HepG2 (cell line): Measurements from ENCODE around the gene FOLR2. TPM values are rescaled to one million over a fixed set of nuclear protein-coding genes. Genes with fewer than 3 reads are reported as not detected.

Experiments
- ATAC-seq: fragments of 200-7000 bp; cut with Tn5 transposase; 3 replicates; pipeline ENCODE4 v1.9.1; 2020; ENCODE audit warnings: mild to moderate bottlenecking, moderate library complexity
- BruUV-seq: library from RNA; stranded (reverse); fragments of 400-500 nt; replicated peaks from 2 replicates; lab custom pipeline; 2021; lab: Mats Ljungman, UMichigan
- CTCF ChIA-PET: fragments of 300-600 bp; formaldehyde crosslinking; extraction: SDS; loops from one replicate; lab custom pipeline; 2021; ENCODE audit warnings: low total read pairs, inconsistent platforms, low intra/inter-chr PET ratio; lab: Yijun Ruan, JAX
- POLR2A ChIA-PET: fragments of 350-600 bp; sonication (Branson Sonifier 250); formaldehyde crosslinking; loops from one replicate; lab custom pipeline; 2020; ENCODE audit warnings: antibody characterized with exemption, inconsistent platforms; lab: Yijun Ruan, JAX
- DNase-seq: peaks from one replicate; pipeline ENCODE4 v3.0.0-alpha.2; 2015; ENCODE audit warnings: low spot score
- FAIRE-seq: peaks from 3 replicates; lab custom pipeline; 2011; peaks lifted over from hg19 to GRCh38; lab: Jason Lieb, UNC
- H2AFZ ChIP-seq: one replicate; pipeline ENCODE4 v1.6.1; 2011; ENCODE audit warnings: low read length, inconsistent platforms
- H3K27ac ChIP-seq: fragments of 300-600 bp; 3 replicates; pipeline ENCODE4 v1.8.0; 2011; ENCODE audit warnings: mixed run types, mild to moderate bottlenecking, mixed read lengths, low read length, inconsistent platforms; ENCODE audit not compliant: insufficient read depth; ENCODE audit errors: extremely low read length
- H3K27me3 ChIP-seq, 2 experiments: fragments of 200-600 bp in 1 of 2; 2 replicates in 1 of 2; 3 replicates in 1 of 2; pipeline versions ENCODE4 v1.6.0 to v1.8.0; 2011; ENCODE audit warnings: low read length in 2 of 2, mild to moderate bottlenecking in 2 of 2, moderate library complexity in 2 of 2, inconsistent platforms in 1 of 2; ENCODE audit not compliant: insufficient read depth in 2 of 2, control insufficient read depth in 1 of 2
- H3K36me3 ChIP-seq, 2 experiments: fragments of 200-600 bp in 1 of 2; replicated peaks in 1 of 2; 2 replicates in 1 of 2; 3 replicates in 1 of 2; pipeline versions ENCODE4 v1.5.1 to v1.8.0; 2011; ENCODE audit warnings: low read length in 2 of 2, inconsistent platforms in 1 of 2; ENCODE audit not compliant: insufficient read depth in 2 of 2, control insufficient read depth in 1 of 2
- H3K4me1 ChIP-seq: 2 replicates; pipeline ENCODE4 v1.5.1; 2012; ENCODE audit warnings: low read length, inconsistent platforms; ENCODE audit not compliant: insufficient read depth
- H3K4me2 ChIP-seq: 2 replicates; pipeline ENCODE4 v1.6.0; 2011; ENCODE audit warnings: low read depth, low read length, inconsistent platforms
- H3K4me3 ChIP-seq, 3 experiments: fragments of 200-600 bp in 1 of 3; sonication (generic), shearing (Covaris generic) in 1 of 3; replicated peaks in 1 of 3; 2 replicates each; pipeline ENCODE4 v1.5.1; 2011 to 2016; ENCODE audit warnings: low read length in 3 of 3, inconsistent platforms in 2 of 3, low read depth in 2 of 3, mild to moderate bottlenecking in 2 of 3, control low read depth in 1 of 3, mixed read lengths in 1 of 3; ENCODE audit not compliant: insufficient read depth in 1 of 3
- H3K79me2 ChIP-seq: one replicate; pipeline ENCODE4 v1.6.1; 2011; ENCODE audit warnings: low read length, inconsistent platforms; ENCODE audit not compliant: insufficient read depth
- H3K9ac ChIP-seq: 2 replicates; pipeline ENCODE4 v1.6.0; 2011; ENCODE audit warnings: mild to moderate bottlenecking, low read depth, low read length, inconsistent platforms; ENCODE audit not compliant: insufficient read depth
- H3K9me3 ChIP-seq: 2 replicates; pipeline ENCODE4 v1.5.1; 2012; ENCODE audit warnings: mild to moderate bottlenecking, low read length
- H4K20me1 ChIP-seq: 2 replicates; pipeline ENCODE4 v1.6.0; 2011; ENCODE audit warnings: inconsistent platforms, mild to moderate bottlenecking, low read length, moderate library complexity; ENCODE audit not compliant: insufficient read depth
- AHDC1 ChIP-seq: sonication (generic); formaldehyde crosslinking; IDR thresholded peaks from 2 replicates; pipeline ENCODE4 v1.5.1; 2020; ENCODE audit warnings: mild to moderate bottlenecking, missing genetic modification reagents, borderline replicate concordance
- ARNTL ChIP-seq: sonication (generic); formaldehyde crosslinking; IDR thresholded peaks from 2 replicates; pipeline ENCODE4 v1.4.0; 2020; ENCODE audit warnings: mild to moderate bottlenecking, missing genetic modification reagents
- CC2D1A ChIP-seq: sonication (generic); formaldehyde crosslinking; IDR thresholded peaks from 2 replicates; pipeline ENCODE4 v1.8.1; 2023; ENCODE audit warnings: mild to moderate bottlenecking, missing genetic modification reagents
- CHD4 ChIP-seq: fragments of 200-600 bp; sonication (generic); IDR thresholded peaks from 2 replicates; pipeline ENCODE4 v1.7.0; 2017; ENCODE audit warnings: mild to moderate bottlenecking, low read length, borderline replicate concordance
- DR1 ChIP-seq: sonication (generic); formaldehyde crosslinking; IDR thresholded peaks from 2 replicates; pipeline ENCODE4 v1.8.0; 2021; ENCODE audit warnings: mild to moderate bottlenecking, missing genetic modification reagents, inconsistent platforms
- FIP1L1 ChIP-seq: fragments of 200-400 bp; formaldehyde crosslinking; IDR thresholded peaks from 2 replicates; pipeline ENCODE4 v1.6.1; 2018; ENCODE audit warnings: low read depth, mild to moderate bottlenecking, low read length, moderate library complexity, borderline replicate concordance; ENCODE audit not compliant: insufficient read depth
- HNRNPUL1 ChIP-seq: fragments of 200-400 bp; formaldehyde crosslinking; IDR thresholded peaks from 2 replicates; pipeline ENCODE4 v1.6.1; 2017; ENCODE audit warnings: low read depth, mild to moderate bottlenecking, low read length, moderate library complexity
- KDM2A ChIP-seq: sonication (generic); formaldehyde crosslinking; IDR thresholded peaks from 2 replicates; pipeline ENCODE4 v1.4.0; 2020; ENCODE audit warnings: low read depth, missing genetic modification reagents, borderline replicate concordance
- MIER3 ChIP-seq: IDR thresholded peaks from 2 replicates; pipeline ENCODE4 v1.6.1; 2016; ENCODE audit warnings: missing compliant biosample characterization, borderline replicate concordance
- PHF5A ChIP-seq: IDR thresholded peaks from one replicate; pipeline ENCODE4 v1.6.1; 2018; ENCODE audit warnings: low read depth, missing genetic modification reagents; ENCODE audit not compliant: unreplicated experiment
- YEATS2 ChIP-seq: sonication (generic); formaldehyde crosslinking; IDR thresholded peaks from 2 replicates; pipeline ENCODE4 v1.4.0; 2020; ENCODE audit warnings: missing genetic modification reagents, borderline replicate concordance
- ZBTB39 ChIP-seq: sonication (generic); formaldehyde crosslinking; IDR thresholded peaks from 2 replicates; pipeline ENCODE4 v1.5.0; 2020; ENCODE audit warnings: missing genetic modification reagents
- ZNF652 ChIP-seq: IDR thresholded peaks from 2 replicates; pipeline ENCODE4 v1.6.1; 2016; ENCODE audit warnings: low read depth, borderline replicate concordance
- ZNF713 ChIP-seq: sonication (generic); formaldehyde crosslinking; IDR thresholded peaks from 2 replicates; pipeline ENCODE4 v1.4.0; 2020; ENCODE audit warnings: mild to moderate bottlenecking, missing genetic modification reagents
- ZNF724P ChIP-seq: sonication (generic); formaldehyde crosslinking; IDR thresholded peaks from 2 replicates; pipeline ENCODE4 v1.8.0; 2022; ENCODE audit warnings: missing genetic modification reagents, borderline replicate concordance
- ZSCAN12 ChIP-seq: sonication (generic); formaldehyde crosslinking; IDR thresholded peaks from 2 replicates; pipeline ENCODE4 v1.9.0; 2021; ENCODE audit warnings: mild to moderate bottlenecking, missing genetic modification reagents
- ZSCAN30 ChIP-seq: sonication (generic); formaldehyde crosslinking; IDR thresholded peaks from 2 replicates; pipeline ENCODE4 v1.5.0; 2020; ENCODE audit warnings: mild to moderate bottlenecking, missing genetic modification reagents
- WGBS: methylation state at CpG from one replicate; pipeline ENCODE4 v1.1.6; 2017; ENCODE audit warnings: low lambda C conversion rate; 5-methylcytosine and 5-hydroxymethylcytosine counted together
- in situ Hi-C: cut with HindIII; loops from 2 replicates; pipeline ENCODE4 v1.10.0; 2017; ENCODE audit warnings: low pct_unique_long_range_greater_than_20kb; ENCODE audit not compliant: extremely low pct_ligation_motif_present
- intact Hi-C: fragments of 100-400 bp; cut with micrococcal nuclease; formaldehyde crosslinking; loops from one replicate; pipeline ENCODE4 v1.10.0; 2022; ENCODE audit not compliant: unreplicated experiment
- polyA plus RNA-seq, 8 experiments: library from polyadenylated mRNA; depleted of rRNA in 3 of 8; stranded (reverse) in 7 of 8; unstranded in 1 of 8; fragments of >200 nt; fragmentation: Illumina TruSeq in 4 of 8; extraction: Trizol in 4 of 8; gene quantifications; 2 replicates each; pipeline versions ENCODE4 v1.2.1 to v1.2.3, GENCODE V29; 2011 to 2016; ENCODE audit warnings: low read depth in 4 of 8, missing spikeins in 1 of 8, mixed read lengths in 1 of 8; ENCODE audit not compliant: insufficient read depth in 1 of 8
- total RNA-seq, 5 experiments: library from RNA; depleted of rRNA; stranded (reverse); fragments of >200 nt; fragmentation: Illumina TruSeq; extraction: Trizol; gene quantifications; 2 replicates each; pipeline ENCODE4 v1.2.3, GENCODE V29; 2016; ENCODE audit warnings: low read depth in 1 of 5

Gene FOLR2
- total and polyA plus RNA-seq, 2 of the 13 experiments (the other 11 are each of a cell fraction or from before 2014, with no cell fraction given), result 0.09 TPM; not detected in 1

GRCh38 chr11:72228844-72229231 is 12.2 kb downstream of the FOLR2 start (continued):
- TF ChIP-seq CC2D1A (CRISPR knock-in tag) (no peak), FIP1L1 (no peak), DR1 (CRISPR knock-in tag) (no peak), ZBTB39 (CRISPR knock-in tag) (no peak), ZNF724P (no peak), CHD4 (no peak), ARNTL (CRISPR knock-in tag) (no peak), KDM2A (CRISPR knock-in tag) (no peak)

GRCh38 chr11:72229336-72229924 is 12.8 kb downstream of the FOLR2 start:
- Histone ChIP-seq H3K4me2 (no peak overlapping the region), H3K36me3 (peaks cover 15 to 50% of the 10 kb centered on the region in 2 experiments; a peak in 4 of 5 replicates), H3K9ac (no peak overlapping the region), H3K27ac (no peak overlapping the region), H3K4me3 (no peak overlapping the region), H4K20me1 (no peaks in the 10 kb centered on the region), H3K79me2 (peaks cover 7% of the 10 kb centered on the region), H2AFZ (no peak overlapping the region), H3K4me1 (peaks cover 17% of the 10 kb centered on the region), H3K27me3 (no peaks in the 10 kb centered on the region), H3K9me3 (no peaks in the 10 kb centered on the region)
- in situ Hi-C loops, result no loop called here
- no TSS peak for BruUV-seq
- FAIRE-seq (no peak), DNase-seq (no peak), ATAC-seq (no peak)
- intact Hi-C loops, result no loop called here
- POLR2A ChIA-PET, result no interaction called here
- WGBS, result 100% methylated on average over 4 of the region's 8 CpGs
- CTCF ChIA-PET, result no interaction called here
- no peak for TF ChIP-seq HNRNPUL1
- no peak for TF ChIP-seq ZSCAN12
- no peak for TF ChIP-seq ZNF652
- TF ChIP-seq PHF5A (CRISPR knock-in tag), result no peak
- TF ChIP-seq ZSCAN30 (CRISPR knock-in tag), result no peak
- TF ChIP-seq AHDC1 (CRISPR knock-in tag), result no peak
- TF ChIP-seq MIER3 (CRISPR knock-in tag), result no peak
- TF ChIP-seq ZNF713 (CRISPR knock-in tag), result no peak
- no peak for TF ChIP-seq YEATS2 (CRISPR knock-in tag)
